WTC11 (cell line): ENCODE measurements around the gene TXNIP. TPM values are rescaled to one million over a fixed set of nuclear protein-coding genes. Genes with fewer than 3 reads are reported as not detected.

Experiments
- ATAC-seq: fragments of 200-7000 bp; cut with Tn5 transposase; 2 replicates; pipeline ENCODE4 v1.10.0; 2021; ENCODE audit warnings: mild to moderate bottlenecking, moderate library complexity
- CTCF ChIA-PET: fragments of 300-600 bp; sonication (Branson Sonifier 250); formaldehyde crosslinking; loops from one replicate; lab custom pipeline; 2021; ENCODE audit warnings: antibody characterized with exemption; lab: Charles Lee
- POLR2A ChIA-PET: fragments of 350-600 bp; sonication (Branson Sonifier 250); formaldehyde crosslinking; loops from one replicate; lab custom pipeline; 2021; ENCODE audit warnings: antibody characterized with exemption; lab: Charles Lee
- DNase-seq: peaks from one replicate; pipeline ENCODE4 v3.0.0; 2021; ENCODE audit warnings: low spot score
- H3K27ac Mint-ChIP-seq: 2 replicates; pipeline ENCODE4 v1.8.0; 2021; ENCODE audit warnings: mixed read lengths
- H3K27me3 Mint-ChIP-seq: 2 replicates; pipeline ENCODE4 v1.8.0; 2021; ENCODE audit warnings: low read depth, mild to moderate bottlenecking, moderate library complexity, mixed read lengths
- H3K36me3 Mint-ChIP-seq: 2 replicates; pipeline ENCODE4 v1.8.0; 2021; ENCODE audit warnings: mixed read lengths
- H3K4me1 Mint-ChIP-seq: 2 replicates; pipeline ENCODE4 v1.8.0; 2022; ENCODE audit warnings: mixed read lengths
- H3K4me3 Mint-ChIP-seq: 2 replicates; pipeline ENCODE4 v1.8.0; 2021; ENCODE audit warnings: mild to moderate bottlenecking, moderate library complexity, mixed read lengths
- H3K9me3 Mint-ChIP-seq: 2 replicates; pipeline ENCODE4 v1.8.0; 2021; ENCODE audit warnings: mixed read lengths
- JUN ChIP-seq: sonication (generic); formaldehyde crosslinking; IDR thresholded peaks from 2 replicates; pipeline ENCODE4 v1.8.0; 2023; ENCODE audit warnings: mild to moderate bottlenecking, missing genetic modification reagents
- MAX ChIP-seq: sonication (generic); formaldehyde crosslinking; IDR thresholded peaks from 2 replicates; pipeline ENCODE4 v1.8.0; 2022; ENCODE audit warnings: mild to moderate bottlenecking, missing genetic modification reagents
- PREB ChIP-seq: sonication (generic); formaldehyde crosslinking; IDR thresholded peaks from 2 replicates; pipeline ENCODE4 v1.8.1; 2022; ENCODE audit warnings: mild to moderate bottlenecking, missing genetic modification reagents, moderate library complexity, borderline replicate concordance
- SMAD4 ChIP-seq: sonication (generic); formaldehyde crosslinking; IDR thresholded peaks from 2 replicates; pipeline ENCODE4 v1.8.0; 2022; ENCODE audit warnings: mild to moderate bottlenecking, missing genetic modification reagents
- TP53 ChIP-seq: sonication (generic); formaldehyde crosslinking; IDR thresholded peaks from 2 replicates; pipeline ENCODE4 v1.8.1; 2023; ENCODE audit warnings: mild to moderate bottlenecking, missing genetic modification reagents
- USF1 ChIP-seq: sonication (generic); formaldehyde crosslinking; IDR thresholded peaks from 2 replicates; pipeline ENCODE4 v1.8.0; 2022; ENCODE audit warnings: mild to moderate bottlenecking, missing genetic modification reagents
- ZNF317 ChIP-seq: sonication (generic); formaldehyde crosslinking; IDR thresholded peaks from 2 replicates; pipeline ENCODE4 v1.8.1; 2023; ENCODE audit warnings: low read depth, mild to moderate bottlenecking, moderate library complexity, missing genetic modification reagents, borderline replicate concordance
- ZNF416 ChIP-seq: fragments of 250-450 bp; sonication (Bioruptor Pico); IDR thresholded peaks from 2 replicates; pipeline ENCODE4 v1.9.0; 2021; ENCODE audit warnings: mild to moderate bottlenecking, inconsistent platforms
- ZNF532 ChIP-seq: fragments of 250-450 bp; sonication (Bioruptor Pico); IDR thresholded peaks from 2 replicates; pipeline ENCODE4 v1.9.0; 2021; ENCODE audit warnings: mild to moderate bottlenecking, borderline replicate concordance
- total RNA-seq: library from RNA; stranded (reverse); gene quantifications from 3 replicates; pipeline ENCODE4 v1.2.3, GENCODE V29; 2021
- TF ChIP-seq, protein P1 (sequence below): sonication (generic); formaldehyde crosslinking; IDR thresholded peaks from 2 replicates; pipeline ENCODE4 v1.8.1; 2023; ENCODE audit warnings: mild to moderate bottlenecking, missing genetic modification reagents, borderline replicate concordance
- TF ChIP-seq, protein P2 (sequence below): sonication (generic); formaldehyde crosslinking; IDR thresholded peaks from 2 replicates; pipeline ENCODE4 v1.8.1; 2023; ENCODE audit warnings: mild to moderate bottlenecking, missing genetic modification reagents
- TF ChIP-seq, protein P3 (sequence below): sonication (generic); formaldehyde crosslinking; IDR thresholded peaks from 2 replicates; pipeline ENCODE4 v1.8.1; 2023; ENCODE audit warnings: mild to moderate bottlenecking, moderate library complexity, missing genetic modification reagents
- TF ChIP-seq, protein P4 (sequence below): sonication (generic); formaldehyde crosslinking; IDR thresholded peaks from 2 replicates; pipeline ENCODE4 v1.8.0; 2022; ENCODE audit warnings: mild to moderate bottlenecking, missing genetic modification reagents
- TF ChIP-seq, protein P5 (sequence below): sonication (generic); formaldehyde crosslinking; IDR thresholded peaks from 2 replicates; pipeline ENCODE4 v1.8.1; 2022; ENCODE audit warnings: mild to moderate bottlenecking, moderate library complexity, missing genetic modification reagents
- TF ChIP-seq, protein P6 (sequence below): sonication (generic); formaldehyde crosslinking; IDR thresholded peaks from 2 replicates; pipeline ENCODE4 v1.8.1; 2023; ENCODE audit warnings: mild to moderate bottlenecking, missing genetic modification reagents, moderate library complexity
- TF ChIP-seq, protein P7 (sequence below): fragments of 250-450 bp; sonication (Bioruptor Pico); IDR thresholded peaks from 2 replicates; pipeline ENCODE4 v1.9.0; 2021; ENCODE audit warnings: moderate library complexity, mild to moderate bottlenecking, inconsistent platforms, borderline replicate concordance

TXNIP gene
- total RNA-seq, 1 experiment from 2014 or later: 56.7 TPM

GRCh38 chr1:145988773-145989172, 7.6 kb downstream of the TXNIP start:
- peaks cover 14% of the 10 kb centered on the region for H3K36me3 Mint-ChIP-seq
- TF ChIP-seq, protein P1, sequence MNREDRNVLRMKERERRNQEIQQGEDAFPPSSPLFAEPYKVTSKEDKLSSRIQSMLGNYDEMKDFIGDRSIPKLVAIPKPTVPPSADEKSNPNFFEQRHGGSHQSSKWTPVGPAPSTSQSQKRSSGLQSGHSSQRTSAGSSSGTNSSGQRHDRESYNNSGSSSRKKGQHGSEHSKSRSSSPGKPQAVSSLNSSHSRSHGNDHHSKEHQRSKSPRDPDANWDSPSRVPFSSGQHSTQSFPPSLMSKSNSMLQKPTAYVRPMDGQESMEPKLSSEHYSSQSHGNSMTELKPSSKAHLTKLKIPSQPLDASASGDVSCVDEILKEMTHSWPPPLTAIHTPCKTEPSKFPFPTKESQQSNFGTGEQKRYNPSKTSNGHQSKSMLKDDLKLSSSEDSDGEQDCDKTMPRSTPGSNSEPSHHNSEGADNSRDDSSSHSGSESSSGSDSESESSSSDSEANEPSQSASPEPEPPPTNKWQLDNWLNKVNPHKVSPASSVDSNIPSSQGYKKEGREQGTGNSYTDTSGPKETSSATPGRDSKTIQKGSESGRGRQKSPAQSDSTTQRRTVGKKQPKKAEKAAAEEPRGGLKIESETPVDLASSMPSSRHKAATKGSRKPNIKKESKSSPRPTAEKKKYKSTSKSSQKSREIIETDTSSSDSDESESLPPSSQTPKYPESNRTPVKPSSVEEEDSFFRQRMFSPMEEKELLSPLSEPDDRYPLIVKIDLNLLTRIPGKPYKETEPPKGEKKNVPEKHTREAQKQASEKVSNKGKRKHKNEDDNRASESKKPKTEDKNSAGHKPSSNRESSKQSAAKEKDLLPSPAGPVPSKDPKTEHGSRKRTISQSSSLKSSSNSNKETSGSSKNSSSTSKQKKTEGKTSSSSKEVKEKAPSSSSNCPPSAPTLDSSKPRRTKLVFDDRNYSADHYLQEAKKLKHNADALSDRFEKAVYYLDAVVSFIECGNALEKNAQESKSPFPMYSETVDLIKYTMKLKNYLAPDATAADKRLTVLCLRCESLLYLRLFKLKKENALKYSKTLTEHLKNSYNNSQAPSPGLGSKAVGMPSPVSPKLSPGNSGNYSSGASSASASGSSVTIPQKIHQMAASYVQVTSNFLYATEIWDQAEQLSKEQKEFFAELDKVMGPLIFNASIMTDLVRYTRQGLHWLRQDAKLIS (CRISPR knock-in tag): no peak
- TF ChIP-seq, protein P2, sequence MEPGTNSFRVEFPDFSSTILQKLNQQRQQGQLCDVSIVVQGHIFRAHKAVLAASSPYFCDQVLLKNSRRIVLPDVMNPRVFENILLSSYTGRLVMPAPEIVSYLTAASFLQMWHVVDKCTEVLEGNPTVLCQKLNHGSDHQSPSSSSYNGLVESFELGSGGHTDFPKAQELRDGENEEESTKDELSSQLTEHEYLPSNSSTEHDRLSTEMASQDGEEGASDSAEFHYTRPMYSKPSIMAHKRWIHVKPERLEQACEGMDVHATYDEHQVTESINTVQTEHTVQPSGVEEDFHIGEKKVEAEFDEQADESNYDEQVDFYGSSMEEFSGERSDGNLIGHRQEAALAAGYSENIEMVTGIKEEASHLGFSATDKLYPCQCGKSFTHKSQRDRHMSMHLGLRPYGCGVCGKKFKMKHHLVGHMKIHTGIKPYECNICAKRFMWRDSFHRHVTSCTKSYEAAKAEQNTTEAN: no peak
- TF ChIP-seq, protein P3, sequence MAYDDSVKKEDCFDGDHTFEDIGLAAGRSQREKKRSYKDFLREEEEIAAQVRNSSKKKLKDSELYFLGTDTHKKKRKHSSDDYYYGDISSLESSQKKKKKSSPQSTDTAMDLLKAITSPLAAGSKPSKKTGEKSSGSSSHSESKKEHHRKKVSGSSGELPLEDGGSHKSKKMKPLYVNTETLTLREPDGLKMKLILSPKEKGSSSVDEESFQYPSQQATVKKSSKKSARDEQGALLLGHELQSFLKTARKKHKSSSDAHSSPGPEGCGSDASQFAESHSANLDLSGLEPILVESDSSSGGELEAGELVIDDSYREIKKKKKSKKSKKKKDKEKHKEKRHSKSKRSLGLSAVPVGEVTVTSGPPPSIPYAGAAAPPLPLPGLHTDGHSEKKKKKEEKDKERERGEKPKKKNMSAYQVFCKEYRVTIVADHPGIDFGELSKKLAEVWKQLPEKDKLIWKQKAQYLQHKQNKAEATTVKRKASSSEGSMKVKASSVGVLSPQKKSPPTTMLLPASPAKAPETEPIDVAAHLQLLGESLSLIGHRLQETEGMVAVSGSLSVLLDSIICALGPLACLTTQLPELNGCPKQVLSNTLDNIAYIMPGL: no peak
- no peak for TF ChIP-seq PREB (CRISPR knock-in tag)
- TF ChIP-seq, protein P4, sequence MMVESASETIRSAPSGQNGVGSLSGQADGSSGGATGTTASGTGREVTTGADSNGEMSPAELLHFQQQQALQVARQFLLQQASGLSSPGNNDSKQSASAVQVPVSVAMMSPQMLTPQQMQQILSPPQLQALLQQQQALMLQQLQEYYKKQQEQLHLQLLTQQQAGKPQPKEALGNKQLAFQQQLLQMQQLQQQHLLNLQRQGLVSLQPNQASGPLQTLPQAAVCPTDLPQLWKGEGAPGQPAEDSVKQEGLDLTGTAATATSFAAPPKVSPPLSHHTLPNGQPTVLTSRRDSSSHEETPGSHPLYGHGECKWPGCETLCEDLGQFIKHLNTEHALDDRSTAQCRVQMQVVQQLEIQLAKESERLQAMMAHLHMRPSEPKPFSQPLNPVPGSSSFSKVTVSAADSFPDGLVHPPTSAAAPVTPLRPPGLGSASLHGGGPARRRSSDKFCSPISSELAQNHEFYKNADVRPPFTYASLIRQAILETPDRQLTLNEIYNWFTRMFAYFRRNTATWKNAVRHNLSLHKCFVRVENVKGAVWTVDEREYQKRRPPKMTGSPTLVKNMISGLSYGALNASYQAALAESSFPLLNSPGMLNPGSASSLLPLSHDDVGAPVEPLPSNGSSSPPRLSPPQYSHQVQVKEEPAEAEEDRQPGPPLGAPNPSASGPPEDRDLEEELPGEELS (CRISPR knock-in tag): no peak
- TF ChIP-seq, protein P5, sequence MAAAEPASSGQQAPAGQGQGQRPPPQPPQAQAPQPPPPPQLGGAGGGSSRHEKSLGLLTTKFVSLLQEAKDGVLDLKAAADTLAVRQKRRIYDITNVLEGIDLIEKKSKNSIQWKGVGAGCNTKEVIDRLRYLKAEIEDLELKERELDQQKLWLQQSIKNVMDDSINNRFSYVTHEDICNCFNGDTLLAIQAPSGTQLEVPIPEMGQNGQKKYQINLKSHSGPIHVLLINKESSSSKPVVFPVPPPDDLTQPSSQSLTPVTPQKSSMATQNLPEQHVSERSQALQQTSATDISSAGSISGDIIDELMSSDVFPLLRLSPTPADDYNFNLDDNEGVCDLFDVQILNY (CRISPR knock-in tag): no peak
- TF ChIP-seq, protein P6, sequence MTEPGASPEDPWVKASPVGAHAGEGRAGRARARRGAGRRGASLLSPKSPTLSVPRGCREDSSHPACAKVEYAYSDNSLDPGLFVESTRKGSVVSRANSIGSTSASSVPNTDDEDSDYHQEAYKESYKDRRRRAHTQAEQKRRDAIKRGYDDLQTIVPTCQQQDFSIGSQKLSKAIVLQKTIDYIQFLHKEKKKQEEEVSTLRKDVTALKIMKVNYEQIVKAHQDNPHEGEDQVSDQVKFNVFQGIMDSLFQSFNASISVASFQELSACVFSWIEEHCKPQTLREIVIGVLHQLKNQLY (CRISPR knock-in tag): no peak
- no peak for TF ChIP-seq TP53 (CRISPR knock-in tag)
- TF ChIP-seq ZNF416 (CRISPR knock-in tag): no peak
- TF ChIP-seq ZNF532 (CRISPR knock-in tag): no peak
- no peak for TF ChIP-seq USF1 (CRISPR knock-in tag)
- no peak for TF ChIP-seq MAX
- TF ChIP-seq ZNF317 (CRISPR knock-in tag): no peak
- TF ChIP-seq JUN (CRISPR knock-in tag): no peak
- TF ChIP-seq SMAD4: no peak
- TF ChIP-seq, protein P7, sequence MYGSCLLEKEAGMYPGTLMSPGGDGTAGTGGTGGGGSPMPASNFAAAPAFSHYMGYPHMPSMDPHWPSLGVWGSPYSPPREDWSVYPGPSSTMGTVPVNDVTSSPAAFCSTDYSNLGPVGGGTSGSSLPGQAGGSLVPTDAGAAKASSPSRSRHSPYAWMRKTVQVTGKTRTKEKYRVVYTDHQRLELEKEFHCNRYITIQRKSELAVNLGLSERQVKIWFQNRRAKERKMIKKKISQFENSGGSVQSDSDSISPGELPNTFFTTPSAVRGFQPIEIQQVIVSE: no peak

More at GRCh38 chr1:145988773-145989172, 7.6 kb downstream of the TXNIP start:
- Mint-ChIP-seq H3K4me3 (no peak overlapping the region), H3K4me1 (peaks cover 52% of the 10 kb centered on the region), H3K27me3 (no peaks in the 10 kb centered on the region; the same call in 1 of the 2 replicates), H3K9me3 (no peaks in the 10 kb centered on the region), H3K27ac (no peak overlapping the region)
- ChIA-PET POLR2A (no interaction called here), CTCF (interaction anchor here (1.0 to 4.8 kb wide), 3 partner anchors 10 to 97 kb away, joined by 4 to 28 read pairs (median 8); no protein-coding TSS in a partner anchor)
- ATAC-seq (no peak), DNase-seq (no peak)
